ENCODE measurements around the gene BRD1.

DNA sequence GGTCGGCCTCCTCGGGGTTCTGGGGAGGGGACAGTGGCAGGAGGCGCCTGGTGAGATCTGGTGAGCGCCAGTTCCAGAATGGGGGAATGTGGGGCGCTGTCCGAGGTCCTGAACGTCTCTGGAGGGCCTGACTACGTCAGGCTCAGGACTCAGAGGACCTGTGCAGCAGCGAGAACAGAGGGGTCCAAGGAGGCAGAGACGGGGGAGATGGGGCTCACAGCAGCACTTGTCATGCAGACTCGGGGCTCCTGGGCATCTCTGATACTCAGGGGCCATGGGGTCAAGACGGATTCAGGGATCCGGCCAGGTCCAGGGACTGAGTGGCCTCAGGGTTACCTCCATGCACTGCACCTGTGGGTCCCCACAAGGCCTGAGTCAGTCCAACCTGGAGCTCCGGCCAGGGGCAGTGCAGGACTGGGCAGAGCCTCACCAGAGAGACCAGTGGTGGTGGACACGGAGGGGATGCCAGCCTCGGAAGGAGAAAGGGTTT lies 92.2 kb downstream of the BRD1 start:
- TF ChIP-seq, protein P1, sequence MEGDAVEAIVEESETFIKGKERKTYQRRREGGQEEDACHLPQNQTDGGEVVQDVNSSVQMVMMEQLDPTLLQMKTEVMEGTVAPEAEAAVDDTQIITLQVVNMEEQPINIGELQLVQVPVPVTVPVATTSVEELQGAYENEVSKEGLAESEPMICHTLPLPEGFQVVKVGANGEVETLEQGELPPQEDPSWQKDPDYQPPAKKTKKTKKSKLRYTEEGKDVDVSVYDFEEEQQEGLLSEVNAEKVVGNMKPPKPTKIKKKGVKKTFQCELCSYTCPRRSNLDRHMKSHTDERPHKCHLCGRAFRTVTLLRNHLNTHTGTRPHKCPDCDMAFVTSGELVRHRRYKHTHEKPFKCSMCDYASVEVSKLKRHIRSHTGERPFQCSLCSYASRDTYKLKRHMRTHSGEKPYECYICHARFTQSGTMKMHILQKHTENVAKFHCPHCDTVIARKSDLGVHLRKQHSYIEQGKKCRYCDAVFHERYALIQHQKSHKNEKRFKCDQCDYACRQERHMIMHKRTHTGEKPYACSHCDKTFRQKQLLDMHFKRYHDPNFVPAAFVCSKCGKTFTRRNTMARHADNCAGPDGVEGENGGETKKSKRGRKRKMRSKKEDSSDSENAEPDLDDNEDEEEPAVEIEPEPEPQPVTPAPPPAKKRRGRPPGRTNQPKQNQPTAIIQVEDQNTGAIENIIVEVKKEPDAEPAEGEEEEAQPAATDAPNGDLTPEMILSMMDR (IDR thresholded peaks at IDR 0.05), result no peak
- no peak for TF ChIP-seq POLR2A (IDR thresholded peaks at IDR 0.05)

All from transverse colon (tissue), 3 donors.